HL-60/S4 treated with phorbol 12-myristate 13-acetate at 8.2 ng/mL for 4 days and 3 days (cell line): Measurements from ENCODE around the gene GNG7.
"Not testable (repeated sequence)": the region's sequence is repeated elsewhere in the genome, so short reads cannot be mapped to it uniquely, and the experiment has no call there.

Experiments used
- in situ Hi-C: fragments of 300-500 bp; cut with MboI; formaldehyde crosslinking; loops from 2 replicates; pipeline ENCODE4 v1.15.0; 2022; ENCODE audit warnings: low sequenced_read_pairs

GNG7 gene

GRCh38 chr19:2648528-2648937 is 54.0 kb downstream of the GNG7 start:
- in situ Hi-C loops: no loop called here

GRCh38 chr19:2648099-2648498 is 54.4 kb downstream of the GNG7 start:
- in situ Hi-C loops: no loop called here

DNA sequence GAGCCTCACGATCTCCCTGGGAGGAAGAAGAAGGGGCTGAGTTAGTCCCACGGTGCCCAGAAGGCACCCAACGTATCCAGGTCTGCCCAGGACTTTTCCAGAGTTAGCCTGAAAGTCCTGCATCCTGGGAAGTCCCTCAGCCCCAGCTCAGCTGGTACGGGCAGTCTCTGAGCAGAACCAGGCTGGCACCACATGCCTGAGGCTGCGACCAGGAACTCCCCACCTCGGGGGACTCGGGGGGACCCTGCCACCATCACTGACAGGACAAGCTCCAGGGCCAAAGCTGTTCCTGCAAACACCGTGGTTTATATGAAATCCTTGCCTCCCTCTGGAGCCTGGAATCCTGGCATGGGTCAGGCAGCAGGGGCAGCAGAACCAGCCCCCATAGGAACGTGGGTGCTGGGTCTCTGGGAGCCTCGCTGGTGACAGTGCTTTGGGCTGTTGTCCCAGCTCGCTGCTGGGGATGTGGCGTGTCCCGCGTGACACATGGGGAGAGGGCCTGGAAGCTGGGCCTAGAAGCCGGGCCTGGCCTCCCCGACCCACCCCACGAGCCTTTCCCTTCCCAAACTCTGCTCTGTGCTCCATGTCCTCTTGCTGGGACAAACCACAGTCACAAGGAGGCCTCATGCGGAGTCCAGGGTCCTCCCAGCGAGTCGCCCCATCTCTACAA is 55.5 kb downstream of the GNG7 start:
- in situ Hi-C loops: no loop called here

DNA sequence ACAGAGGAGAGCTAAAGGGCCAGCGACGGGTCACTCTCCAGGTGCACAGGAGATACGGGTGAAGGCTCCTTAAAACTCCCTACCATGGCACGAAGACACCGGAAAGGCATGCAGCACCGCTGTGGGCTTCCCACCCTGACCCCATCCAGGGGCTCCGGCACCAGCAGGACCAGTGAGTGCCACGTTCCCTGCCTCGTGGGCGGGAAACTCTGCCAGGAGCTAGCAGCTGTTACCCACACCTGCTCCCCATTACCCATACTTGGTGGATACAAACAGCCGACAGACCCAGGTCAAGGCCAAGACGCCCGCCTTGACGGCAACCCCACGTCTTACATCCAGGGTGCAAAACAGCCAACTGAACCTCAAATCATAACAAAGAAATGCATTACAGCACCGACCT is 56.7 kb downstream of the GNG7 start:
- in situ Hi-C loops: no loop called here

DNA sequence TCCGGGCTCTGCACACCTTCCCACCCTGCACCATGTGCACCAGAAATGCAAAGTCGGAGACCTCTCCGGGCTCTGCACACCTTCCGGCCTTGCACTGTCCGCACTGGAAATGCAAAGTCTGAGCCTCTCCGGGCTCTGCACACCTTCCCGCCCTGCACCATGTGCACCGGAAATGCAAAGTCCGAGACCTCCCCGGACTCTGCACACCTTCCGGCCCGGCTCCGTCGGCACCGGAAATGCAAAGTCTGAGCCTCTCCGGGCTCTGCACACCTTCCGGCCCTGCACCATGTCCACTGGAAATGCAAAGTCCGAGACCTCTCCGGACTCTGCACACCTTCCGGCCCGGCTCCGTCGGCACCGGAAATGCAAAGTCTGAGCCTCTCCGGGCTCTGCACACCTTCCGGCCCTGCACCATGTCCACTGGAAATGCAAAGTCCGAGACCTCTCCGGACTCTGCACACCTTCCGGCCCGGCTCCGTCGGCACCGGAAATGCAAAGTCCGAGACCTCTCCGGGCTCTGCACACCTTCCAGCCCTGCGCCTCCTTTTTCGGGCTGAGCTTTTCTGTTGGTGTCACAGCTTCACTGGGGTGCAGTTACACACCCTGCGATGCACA is 59.3 kb downstream of the GNG7 start:
- in situ Hi-C loops: not testable (repeated sequence)

DNA sequence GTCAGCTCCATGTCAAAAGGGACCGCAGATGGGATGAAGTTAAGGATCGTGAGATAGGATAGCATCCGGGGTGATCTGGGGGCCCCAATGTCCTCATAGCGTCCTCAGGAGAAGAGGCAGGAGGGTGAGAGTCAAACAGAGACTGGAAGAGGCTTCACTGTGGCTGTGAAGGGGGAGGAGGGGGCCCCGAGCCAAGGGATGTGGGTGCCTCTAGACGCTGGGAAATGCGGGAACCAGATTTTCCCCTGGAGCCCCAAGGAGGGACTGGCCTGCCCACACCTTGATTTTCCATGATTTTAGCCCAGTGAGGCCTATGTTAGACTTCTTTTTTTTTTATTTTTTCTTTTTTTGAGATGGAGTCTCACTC is 61.2 kb downstream of the GNG7 start:
- in situ Hi-C loops: no loop called here

- in situ Hi-C loops: no loop called here
These were observed 61.7 kb downstream of the GNG7 start for GRCh38 chr19:2640563-2641331.

- in situ Hi-C loops: no loop called here
These were observed 62.5 kb downstream of the GNG7 start for GRCh38 chr19:2639999-2640398.

DNA sequence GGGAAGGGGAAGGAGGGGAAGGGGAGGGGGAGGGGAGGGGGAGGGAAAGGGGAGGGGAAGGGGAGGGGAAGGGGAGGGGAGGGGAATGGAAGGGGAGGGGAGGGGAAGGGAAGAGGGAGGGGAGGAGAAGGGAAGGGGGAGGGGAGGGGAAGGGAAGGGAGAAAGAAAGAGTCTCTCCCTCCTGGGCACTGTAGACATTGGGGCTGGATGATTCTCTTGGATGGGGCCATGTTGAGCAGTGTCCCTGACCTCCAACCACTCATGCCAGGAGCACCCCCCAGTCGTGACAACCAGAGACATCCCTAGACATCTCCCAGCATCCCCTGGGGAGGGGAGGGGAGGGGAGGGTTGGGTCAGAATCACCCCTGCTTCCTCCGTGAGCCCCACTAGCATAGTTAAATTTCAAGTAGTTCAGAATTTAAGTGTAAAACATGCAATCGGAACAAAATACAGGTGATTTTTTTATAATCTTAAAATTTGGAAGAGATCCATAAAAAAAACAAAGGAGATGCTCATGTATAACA is 64.0 kb downstream of the GNG7 start:
- in situ Hi-C loops: no loop called here

DNA sequence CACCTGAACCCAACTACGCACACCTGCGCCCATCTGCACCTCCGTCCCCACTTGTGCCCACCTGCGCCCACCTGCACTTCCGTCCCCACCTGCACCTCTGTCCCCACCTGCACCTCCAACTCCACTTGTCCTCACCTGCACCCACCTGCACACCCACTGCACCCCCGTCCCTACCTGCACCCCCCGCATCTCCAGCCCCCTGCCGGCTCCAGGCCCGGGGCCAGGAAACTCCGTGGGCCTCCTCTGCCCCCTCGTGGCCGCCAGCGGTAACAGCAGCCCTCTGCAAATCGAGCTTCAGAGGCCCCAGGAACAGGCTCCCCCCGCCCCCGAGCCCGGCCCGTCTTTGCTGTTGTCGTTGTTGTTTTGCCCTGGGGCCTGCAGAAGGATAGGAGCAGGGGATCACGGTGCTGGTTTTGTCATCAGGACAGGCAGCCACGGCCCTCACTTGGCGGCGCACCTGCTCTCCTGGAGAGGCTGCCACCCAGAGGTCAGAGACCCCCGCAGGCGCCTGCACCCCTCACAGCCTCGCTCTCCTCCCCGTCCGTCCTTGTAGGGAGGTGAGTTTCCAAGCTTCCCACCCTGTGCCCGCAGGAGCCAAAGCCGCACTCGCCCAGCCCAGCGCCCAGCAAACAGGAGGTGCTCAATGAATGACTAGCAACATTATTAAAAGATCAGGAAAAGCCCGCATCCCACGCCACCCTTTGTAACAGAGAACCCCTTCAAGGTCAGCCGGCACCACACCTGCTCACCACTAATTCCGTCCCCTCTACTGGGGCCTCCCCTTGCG is 65.4 kb downstream of the GNG7 start:
- in situ Hi-C loops: no loop called here

DNA sequence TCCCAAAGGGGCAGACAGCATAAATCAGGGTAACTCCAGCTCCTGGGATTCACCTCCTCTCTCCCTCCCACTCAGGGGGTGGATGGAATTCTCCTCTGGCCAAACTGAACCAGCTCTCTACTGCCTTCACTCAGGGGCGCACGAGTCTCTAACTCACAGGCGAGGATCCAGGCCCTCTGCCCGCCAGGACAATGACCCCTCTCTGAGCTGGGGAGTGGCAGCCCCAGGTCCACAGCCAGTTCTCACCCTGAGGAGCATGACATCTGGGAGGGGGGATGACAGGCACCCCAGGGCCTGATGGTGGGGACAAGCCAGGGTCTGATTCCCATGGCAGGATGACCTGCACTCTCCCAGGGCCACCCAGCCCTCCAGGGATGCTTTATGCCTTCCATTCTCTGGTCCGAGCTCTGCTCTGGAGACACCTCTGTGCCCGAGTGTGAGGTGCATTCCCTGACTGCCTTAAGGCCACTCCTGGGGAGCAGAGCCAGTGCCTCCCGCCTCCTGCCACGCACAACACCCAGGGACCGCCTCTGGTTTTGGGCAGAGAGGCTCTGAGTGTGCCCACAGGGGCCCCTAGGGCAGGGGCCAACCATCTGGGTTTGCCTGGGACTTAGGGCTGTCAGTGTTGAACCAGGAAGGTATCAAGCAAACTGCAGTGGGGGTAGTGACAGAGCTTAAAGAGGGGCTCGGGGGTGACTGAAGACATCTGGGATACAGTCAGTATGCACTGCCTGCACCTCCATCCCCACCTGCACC is 66.2 kb downstream of the GNG7 start:
- in situ Hi-C loops: no loop called here

DNA sequence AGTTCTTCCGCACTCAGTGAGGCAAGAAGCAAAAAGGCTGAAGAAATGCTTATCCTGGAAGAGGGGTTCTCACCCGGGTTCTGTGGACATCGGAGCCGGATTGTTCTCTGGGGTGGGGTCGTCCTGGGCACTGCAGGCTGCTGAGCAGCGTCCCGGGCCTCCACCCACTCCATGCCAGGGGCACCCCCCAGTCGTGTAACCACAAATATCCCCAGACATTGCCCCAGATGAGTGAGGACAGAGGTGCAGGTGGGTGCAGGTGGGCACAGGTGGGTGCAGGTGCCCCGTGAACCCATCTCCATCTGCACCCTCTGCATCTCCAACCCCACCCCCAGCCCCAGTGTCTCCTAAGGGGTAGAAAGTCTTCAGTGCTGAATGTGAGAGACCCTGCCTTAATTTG is 67.5 kb downstream of the GNG7 start:
- in situ Hi-C loops: no loop called here

- in situ Hi-C loops: no loop called here
These were observed 68.1 kb downstream of the GNG7 start for GRCh38 chr19:2634228-2634951.

GRCh38 chr19:2633693-2634075 is 68.8 kb downstream of the GNG7 start:
- in situ Hi-C loops: no loop called here

- in situ Hi-C loops: no loop called here
These were observed 71.2 kb downstream of the GNG7 start for GRCh38 chr19:2631213-2631821.

DNA sequence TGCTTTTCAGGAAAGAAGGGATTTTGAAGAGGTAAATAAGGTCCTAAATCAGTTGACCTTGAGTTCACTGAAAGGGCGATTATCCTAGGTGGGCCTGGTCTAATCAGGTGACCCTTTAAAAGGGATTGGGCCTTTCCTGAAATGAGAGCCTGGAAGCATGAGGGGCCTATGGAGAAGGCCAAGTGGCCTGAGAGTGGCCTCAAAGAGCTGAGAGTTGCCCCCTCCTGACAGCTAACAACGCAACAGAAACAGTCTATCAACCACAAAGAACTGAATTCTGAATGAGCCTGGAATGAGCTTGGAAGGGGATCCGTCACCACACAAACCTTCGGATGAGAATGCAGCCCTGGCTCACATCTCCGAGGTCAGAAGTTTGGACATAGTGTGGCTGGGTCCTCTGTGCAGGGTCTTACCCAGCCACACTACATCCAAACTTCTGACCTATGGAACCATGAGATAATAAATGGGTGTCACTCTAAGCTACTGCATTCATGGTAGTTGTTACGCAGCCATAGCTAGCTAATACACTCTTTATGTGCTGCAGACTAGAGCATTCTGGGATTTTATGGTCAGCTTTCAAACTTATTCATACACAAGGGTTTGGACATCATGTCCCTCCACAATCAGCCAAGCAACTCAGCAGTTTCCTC is 72.0 kb downstream of the GNG7 start:
- in situ Hi-C loops: no loop called here

- in situ Hi-C loops: no loop called here
These were observed 72.8 kb downstream of the GNG7 start for GRCh38 chr19:2629491-2630351.

DNA sequence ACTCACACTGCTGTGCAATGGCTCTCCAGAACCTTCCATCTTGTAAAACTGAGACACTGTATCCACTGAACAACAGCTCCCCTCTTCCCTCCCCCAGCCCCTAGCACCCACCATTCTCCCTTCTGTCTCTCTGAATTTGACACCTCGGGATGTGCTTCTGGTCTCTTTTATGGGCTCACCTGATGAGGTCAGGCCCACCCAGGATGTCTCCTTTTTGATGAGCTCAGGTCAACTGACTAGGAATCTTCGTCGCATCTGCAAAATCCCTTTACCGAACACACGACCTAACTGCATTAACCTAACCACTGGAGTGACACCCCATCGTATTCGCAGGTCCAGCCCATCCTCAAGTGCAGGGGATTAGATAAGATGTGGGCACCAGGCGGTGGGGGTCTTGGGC is 73.9 kb downstream of the GNG7 start:
- in situ Hi-C loops: no loop called here
